Fibroblast of skin of right quadriceps (primary cell): Measurements from ENCODE around the gene PREX1.

ENCODE experiments used
- DNase-seq: peaks from one replicate; pipeline ENCODE4 v3.0.0-alpha.2; 2013

PREX1 gene

GRCh38 chr20:48596334-48596898, 231.4 kb downstream of the PREX1 start:
- DNase-seq = no peak

- no peak for DNase-seq
These were observed 232.1 kb downstream of the PREX1 start for GRCh38 chr20:48595495-48596333.

- no peak for DNase-seq
These were observed 233.3 kb downstream of the PREX1 start for GRCh38 chr20:48594533-48594932.

GRCh38 chr20:48592107-48592940, 235.5 kb downstream of the PREX1 start:
- no peak for DNase-seq

- DNase-seq = no peak
These were observed 241.1 kb downstream of the PREX1 start for GRCh38 chr20:48586730-48587129.

GRCh38 chr20:48585061-48585870, 242.5 kb downstream of the PREX1 start:
- no peak for DNase-seq

- no peak for DNase-seq
These were observed 243.3 kb downstream of the PREX1 start for GRCh38 chr20:48584391-48585060.

GRCh38 chr20:48583801-48584200, 244.0 kb downstream of the PREX1 start:
- DNase-seq = no peak

GRCh38 chr20:48583171-48583570, 244.6 kb downstream of the PREX1 start:
- DNase-seq = no peak

GRCh38 chr20:48582673-48582985, 245.2 kb downstream of the PREX1 start:
- DNase-seq = no peak

GRCh38 chr20:48581167-48581566, 246.6 kb downstream of the PREX1 start:
- no peak for DNase-seq

GRCh38 chr20:48578397-48579098, 249.3 kb downstream of the PREX1 start:
- DNase-seq = no peak

GRCh38 chr20:48577557-48577956, 250.2 kb downstream of the PREX1 start:
- DNase-seq = no peak

- no peak for DNase-seq
These were observed 253.4 kb downstream of the PREX1 start for GRCh38 chr20:48574383-48574782.
